Erythroblast (primary cell): Measurements from ENCODE around the gene BRD7.

Source experiments
- GATA1 ChIP-seq: IDR thresholded peaks from 2 replicates; pipeline ENCODE4 v1.6.1; 2011; ENCODE audit warnings: low read depth, mild to moderate bottlenecking, control low read depth, low read length, moderate library complexity
- POLR2A ChIP-seq: IDR thresholded peaks from 2 replicates; pipeline ENCODE4 v1.6.1; 2011; ENCODE audit warnings: mild to moderate bottlenecking, low read length

GRCh38 chr16:50268352-50268751 lies 100.4 kb downstream of the BRD7 start:
- TF ChIP-seq POLR2A (no peak), GATA1 (no peak)
